IPS DF 6.9 (cell line): ENCODE data around the gene RAB34.
A peak's percentile ranks its signal among the peaks of the same experiment; 100 is the strongest.

ENCODE experiments used
- DNase-seq: peaks from one replicate; pipeline ENCODE4 v3.0.0-alpha.2; 2013; ENCODE audit warnings: low read depth, low spot score
- H3K27ac ChIP-seq: one replicate; pipeline ENCODE4 v1.5.1; 2013; ENCODE audit warnings: low read length, control low read depth
- H3K27me3 ChIP-seq: 2 replicates; pipeline ENCODE4 v1.6.1; 2013; ENCODE audit warnings: mild to moderate bottlenecking, low read length; ENCODE audit not compliant: control insufficient read depth, insufficient read depth
- H3K36me3 ChIP-seq: 2 replicates; pipeline ENCODE4 v1.6.1; 2013; ENCODE audit warnings: low read length; ENCODE audit not compliant: control insufficient read depth, insufficient read depth
- H3K4me1 ChIP-seq: 2 replicates; pipeline ENCODE4 v1.6.1; 2013; ENCODE audit warnings: low read length; ENCODE audit not compliant: control insufficient read depth, insufficient read depth
- H3K4me3 ChIP-seq: 2 replicates; pipeline ENCODE4 v1.5.1; 2013; ENCODE audit warnings: mild to moderate bottlenecking, low read length
- H3K9me3 ChIP-seq: 2 replicates; pipeline ENCODE4 v1.6.1; 2013; ENCODE audit warnings: low read length, inconsistent platforms; ENCODE audit not compliant: control insufficient read depth, insufficient read depth
- whole genome bisulfite sequencing: extraction: QIAGEN DNeasy Blood & Tissue Kit; methylation state at CpG from one replicate; pipeline ENCODE4 v1.1.7; 2013; ENCODE audit warnings: mixed read lengths, missing lambda C conversion rate; ENCODE audit not compliant: insufficient read length, insufficient coverage; 5-methylcytosine and 5-hydroxymethylcytosine counted together

RAB34 gene

DNA sequence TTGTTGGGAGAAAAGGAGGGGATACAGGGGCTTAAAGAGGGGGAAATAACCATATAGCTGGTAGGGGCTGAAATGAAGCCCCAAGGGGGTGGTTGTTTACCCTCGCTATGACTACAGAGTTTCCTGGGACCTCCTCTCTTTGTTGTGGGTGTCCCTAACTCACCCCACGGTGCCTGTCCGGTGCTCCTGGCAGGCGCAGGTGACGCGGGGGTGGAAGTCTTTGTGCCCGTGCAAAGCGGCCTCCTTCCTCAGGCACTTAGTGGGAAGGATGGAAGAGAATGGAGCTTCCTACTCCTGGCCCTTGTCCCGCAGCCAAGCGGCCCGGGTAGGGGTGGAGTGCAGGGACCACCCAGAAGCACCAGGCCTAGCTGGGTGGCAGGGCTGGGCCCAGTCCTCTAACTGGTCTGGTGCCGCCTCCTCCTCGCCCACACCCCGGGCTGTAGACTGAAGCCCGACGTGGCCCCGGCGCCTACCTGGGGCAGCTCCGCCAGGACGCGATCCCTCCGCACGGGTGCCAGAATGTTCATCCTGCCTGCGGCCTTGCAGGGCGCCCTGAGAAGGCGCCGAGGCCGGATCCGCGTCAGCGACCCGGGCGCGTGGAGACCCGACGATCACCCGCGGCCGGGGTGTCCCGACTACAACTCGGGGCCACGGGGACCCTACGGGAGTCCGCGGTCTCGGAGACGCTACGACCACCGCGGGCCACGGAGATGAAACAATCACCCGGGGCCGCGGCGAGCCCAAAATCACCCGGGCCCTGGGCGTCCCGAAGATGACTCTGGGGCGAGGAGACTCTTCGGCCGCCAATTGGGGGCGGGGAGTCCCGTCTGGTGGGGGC, 709 bp downstream of the RAB34 start:
- H3K9me3 ChIP-seq, result no peaks in the 10 kb centered on the region
- H3K4me3 ChIP-seq, result peak overlapping the region; percentile 86
- peaks cover 18% of the 10 kb centered on the region for H3K36me3 ChIP-seq
- H3K27me3 ChIP-seq, result no peaks in the 10 kb centered on the region
- no peak for DNase-seq
- H3K4me1 ChIP-seq, result peaks cover 3% of the 10 kb centered on the region
- no peak overlapping the region for H3K27ac ChIP-seq
- no CpG with 5 or more reads among the region's 63 CpGs for WGBS

GRCh38 chr17:28715217-28715616, 2.5 kb downstream of the RAB34 start:
- H3K4me3 ChIP-seq, result no peak overlapping the region
- peaks cover 16% of the 10 kb centered on the region for H3K36me3 ChIP-seq
- no CpG with 5 or more reads among the region's 2 CpGs for WGBS
- no peaks in the 10 kb centered on the region for H3K9me3 ChIP-seq
- no peak for DNase-seq
- H3K4me1 ChIP-seq, result peaks cover 3% of the 10 kb centered on the region
- no peak overlapping the region for H3K27ac ChIP-seq
- H3K27me3 ChIP-seq, result no peaks in the 10 kb centered on the region

GRCh38 chr17:28714281-28714680, 3.4 kb downstream of the RAB34 start:
- Histone ChIP-seq H3K27ac (no peak overlapping the region), H3K36me3 (peaks cover 16% of the 10 kb centered on the region), H3K4me3 (no peak overlapping the region), H3K27me3 (no peaks in the 10 kb centered on the region), H3K4me1 (peaks cover 3% of the 10 kb centered on the region), H3K9me3 (no peaks in the 10 kb centered on the region)
- DNase-seq, result no peak
- no CpG with 5 or more reads among the region's 3 CpGs for WGBS

DNA sequence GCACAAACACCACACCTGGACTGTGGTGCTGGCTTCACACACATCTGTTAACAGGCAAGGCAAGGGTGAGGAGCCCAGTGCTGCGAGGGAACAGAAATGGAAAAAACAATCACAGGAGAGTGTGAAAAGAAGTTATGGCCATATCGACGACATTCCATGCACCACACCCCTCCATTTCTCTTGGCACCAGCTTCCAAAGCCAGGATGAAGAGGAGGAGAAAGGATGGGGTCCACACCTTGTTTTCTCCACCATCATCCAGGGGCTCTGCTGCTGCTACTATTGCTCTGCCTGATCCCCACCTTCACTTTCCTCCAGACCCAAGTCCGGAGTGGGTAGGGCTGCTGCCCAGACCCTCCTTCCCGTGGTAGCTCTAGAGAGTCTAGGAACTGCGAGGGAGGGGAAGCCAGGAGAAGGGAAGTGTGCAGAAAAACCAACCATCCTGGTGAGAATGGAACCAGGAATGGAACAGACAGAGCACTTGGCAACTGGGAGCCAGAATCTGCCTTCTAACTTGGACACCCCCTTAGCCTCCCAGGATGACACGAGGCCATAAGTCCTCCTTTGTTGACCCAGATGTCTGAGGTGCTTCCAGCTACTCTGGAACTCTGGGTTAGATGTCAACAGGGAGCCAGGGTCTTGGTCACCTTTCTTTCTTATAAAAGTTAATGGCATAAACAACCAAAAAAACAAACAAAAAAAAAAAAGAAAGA, 4.8 kb downstream of the RAB34 start:
- no peak overlapping the region for H3K27ac ChIP-seq

DNA sequence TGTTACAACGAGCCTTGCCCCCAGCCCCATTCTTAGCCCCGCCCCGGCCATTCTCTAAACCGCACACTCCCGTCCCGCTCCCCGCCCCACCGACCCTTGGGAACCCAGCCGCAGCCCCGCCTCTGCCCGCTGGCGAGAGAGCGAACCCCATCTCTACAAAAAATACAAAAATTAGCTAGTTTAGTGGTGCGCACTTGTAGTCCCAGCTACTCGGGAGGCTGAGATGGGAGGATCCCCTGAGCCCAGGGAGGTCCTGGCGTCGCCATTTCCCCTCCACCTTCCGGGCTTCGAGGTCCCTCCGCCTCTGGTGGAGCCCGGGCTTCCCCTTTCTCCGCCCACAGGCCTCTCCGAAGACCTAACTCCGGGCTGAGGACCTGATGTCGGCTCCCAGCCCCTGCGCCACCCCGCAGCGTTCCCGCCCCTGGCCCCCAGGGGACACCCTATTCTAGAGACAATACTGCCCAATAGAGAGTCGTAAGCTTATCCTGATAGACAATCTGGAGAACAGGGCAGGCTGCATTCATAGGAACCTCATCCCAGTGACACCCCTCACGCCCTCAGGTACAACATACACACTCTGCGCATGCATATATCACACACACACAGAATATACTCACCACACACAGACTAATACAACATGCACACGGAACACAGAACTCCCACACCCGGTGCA, 5.5 kb downstream of the RAB34 start:
- no peak overlapping the region for H3K27ac ChIP-seq
- peaks cover 16% of the 10 kb centered on the region for H3K36me3 ChIP-seq
- no peak for DNase-seq
- no peaks in the 10 kb centered on the region for H3K27me3 ChIP-seq
- H3K4me3 ChIP-seq, result peak overlapping the region; percentile 29; the same call in 1 of the 2 replicates
- WGBS, result no CpG with 5 or more reads among the region's 34 CpGs
- H3K9me3 ChIP-seq, result no peaks in the 10 kb centered on the region
- H3K4me1 ChIP-seq, result peaks cover 3% of the 10 kb centered on the region

More for the DNA sequence above, 4.8 kb downstream of the RAB34 start:
- no peaks in the 10 kb centered on the region for H3K9me3 ChIP-seq
- WGBS, result no CpG with 5 or more reads among the region's 7 CpGs
- H3K4me3 ChIP-seq, result no peak overlapping the region; the same call in 1 of the 2 replicates
- peaks cover 3% of the 10 kb centered on the region for H3K4me1 ChIP-seq
- no peak for DNase-seq
- peaks cover 16% of the 10 kb centered on the region for H3K36me3 ChIP-seq
- H3K27me3 ChIP-seq, result no peaks in the 10 kb centered on the region

DNA sequence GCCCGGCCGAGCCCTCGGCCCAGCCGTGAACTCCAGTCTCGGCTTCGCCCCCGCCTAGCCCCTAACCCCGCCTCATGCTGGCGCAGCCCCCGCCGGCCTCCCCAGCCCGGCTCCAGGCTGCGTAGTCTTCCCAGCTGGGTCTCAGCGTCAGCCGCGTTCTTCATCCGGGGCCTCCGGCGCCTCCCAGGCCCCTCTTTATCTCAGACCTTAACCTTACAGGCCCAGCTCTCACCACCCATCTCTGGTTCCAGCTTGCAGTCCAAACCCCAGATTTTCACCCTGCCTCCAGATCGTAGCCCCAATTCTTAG, 6.0 kb downstream of the RAB34 start, which contains the start of gene PROCA1:
Gene PROCA1 (minus strand): TSS at position 166 of the 309 bp plus-strand sequence. CDS start 228 bp downstream, outside the sequence.
- peaks cover 4% of the 10 kb centered on the region for H3K4me1 ChIP-seq
- WGBS, result no CpG with 5 or more reads among the region's 20 CpGs
- H3K4me3 ChIP-seq, result peak within 1 kb of the TSS; percentile 67; the same call in 1 of the 2 replicates
- H3K27me3 ChIP-seq, result no peaks in the 10 kb centered on the region
- DNase-seq, result no peak
- no peaks in the 10 kb centered on the region for H3K9me3 ChIP-seq
- H3K27ac ChIP-seq, result no peak within 1 kb of the TSS
- H3K36me3 ChIP-seq, result peaks cover 16% of the 10 kb centered on the region

DNA sequence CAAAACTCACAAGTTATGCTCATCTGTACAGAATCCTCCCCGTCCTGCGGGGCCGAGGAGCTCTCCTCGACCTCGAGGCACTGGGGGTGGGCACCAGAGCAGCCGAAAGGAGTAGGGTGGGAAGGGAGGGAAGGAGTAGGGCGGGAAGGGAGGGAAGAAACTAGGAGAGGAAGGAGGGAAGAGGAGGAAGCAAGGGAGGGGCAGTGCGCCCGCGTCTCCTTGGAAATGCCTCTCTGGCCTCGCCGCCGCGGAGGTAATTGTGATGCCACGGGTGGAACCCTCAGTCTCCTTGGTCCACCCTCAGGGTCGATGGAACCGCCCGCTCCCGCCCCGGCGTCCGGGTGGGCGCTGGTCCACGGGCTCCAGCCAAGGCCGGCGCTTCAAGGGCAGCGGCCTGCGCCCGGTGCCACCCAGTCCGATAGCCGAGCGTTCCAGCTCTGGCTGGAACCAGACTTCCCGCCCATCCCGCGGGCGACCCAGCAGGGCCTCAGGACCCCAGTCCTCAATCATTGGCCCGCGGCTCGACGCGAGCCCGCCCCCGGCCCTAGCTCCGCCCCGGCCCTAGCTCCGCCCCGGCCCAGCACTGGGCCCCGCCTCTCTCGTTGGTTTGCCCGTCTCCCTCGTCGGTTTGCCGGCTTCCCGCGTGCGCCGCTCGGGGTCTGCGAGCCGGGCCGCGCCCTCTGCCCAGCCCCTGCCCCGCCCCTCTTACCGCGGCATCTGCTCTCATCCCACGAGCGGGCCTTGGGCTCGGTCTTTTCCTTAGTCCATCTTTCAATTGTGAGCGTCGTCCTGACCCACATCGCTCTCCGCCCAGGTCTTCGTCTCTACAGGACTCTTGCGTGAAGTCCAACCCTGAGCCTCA, 6.6 kb downstream of the RAB34 start:
- H3K4me1 ChIP-seq, result peaks cover 4% of the 10 kb centered on the region
- H3K27ac ChIP-seq, result no peak overlapping the region
- no peaks in the 10 kb centered on the region for H3K9me3 ChIP-seq
- H3K27me3 ChIP-seq, result no peaks in the 10 kb centered on the region
- peak overlapping the region; percentile 67; the same call in 1 of the 2 replicates for H3K4me3 ChIP-seq
- H3K36me3 ChIP-seq, result peaks cover 16% of the 10 kb centered on the region
- peak; percentile 85 for DNase-seq
- no CpG with 5 or more reads among the region's 74 CpGs for WGBS

DNA sequence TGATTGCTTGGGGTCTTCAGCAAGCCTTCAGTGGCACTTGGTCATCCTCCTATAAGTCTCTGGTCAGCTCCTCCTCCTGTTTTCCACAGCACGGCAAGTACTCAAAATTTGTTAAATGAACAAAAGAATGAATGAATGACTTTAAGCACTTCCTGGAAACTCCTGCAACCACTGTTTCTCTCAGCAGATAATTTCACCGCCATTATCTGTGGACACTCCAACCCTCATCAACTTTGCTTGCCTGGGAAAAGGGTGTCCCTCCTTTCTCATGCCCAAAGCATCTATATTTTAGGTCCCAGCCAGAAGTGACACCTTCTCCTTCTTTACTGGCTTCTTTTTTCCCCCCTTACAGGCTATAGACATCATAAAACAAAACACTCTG, 10.3 kb downstream of the RAB34 start:
- Histone ChIP-seq H3K4me1 (peaks cover 2% of the 10 kb centered on the region; the same call in 1 of the 2 replicates), H3K4me3 (no peak overlapping the region), H3K27ac (no peak overlapping the region), H3K27me3 (no peaks in the 10 kb centered on the region), H3K9me3 (no peaks in the 10 kb centered on the region), H3K36me3 (peaks cover 14% of the 10 kb centered on the region)
- no peak for DNase-seq
- no CpG with 5 or more reads among the region's 2 CpGs for WGBS

- WGBS, result no CpG with 5 or more reads among the region's 7 CpGs
- Histone ChIP-seq H3K9me3 (no peaks in the 10 kb centered on the region), H3K4me1 (peaks cover 2% of the 10 kb centered on the region; the same call in 1 of the 2 replicates), H3K27me3 (no peaks in the 10 kb centered on the region), H3K27ac (no peak overlapping the region), H3K36me3 (peaks cover 17% of the 10 kb centered on the region), H3K4me3 (no peak overlapping the region)
- no peak for DNase-seq
Observed at GRCh38 chr17:28706471-28707338, 11.0 kb downstream of the RAB34 start.
